IPS-NIHi7 (cell line): ENCODE data around the gene RAI1.

Experiments
- DNase-seq: peaks from one replicate; pipeline ENCODE4 v3.0.0; 2012; ENCODE audit warnings: mixed read lengths; ENCODE audit errors: extremely low spot score

Gene RAI1

DNA sequence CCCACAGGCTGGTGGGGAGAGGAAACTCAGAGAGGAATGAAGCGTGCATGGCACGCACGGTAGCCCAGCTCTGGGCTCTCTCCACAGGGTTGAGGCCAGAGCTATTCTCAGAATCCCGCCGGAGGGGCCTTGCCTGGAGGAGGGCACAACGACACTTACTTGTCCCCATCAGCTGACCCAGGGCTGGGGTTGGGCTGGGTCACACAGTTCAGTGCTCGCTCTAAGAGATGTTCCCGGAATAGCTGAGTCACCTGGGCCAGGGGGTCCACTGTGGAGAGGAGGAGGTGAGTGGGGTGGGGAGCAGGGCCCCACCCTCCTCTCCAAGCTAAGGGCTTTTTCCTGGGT, 133.8 kb downstream of the RAI1 start:
- DNase-seq: no peak

DNA sequence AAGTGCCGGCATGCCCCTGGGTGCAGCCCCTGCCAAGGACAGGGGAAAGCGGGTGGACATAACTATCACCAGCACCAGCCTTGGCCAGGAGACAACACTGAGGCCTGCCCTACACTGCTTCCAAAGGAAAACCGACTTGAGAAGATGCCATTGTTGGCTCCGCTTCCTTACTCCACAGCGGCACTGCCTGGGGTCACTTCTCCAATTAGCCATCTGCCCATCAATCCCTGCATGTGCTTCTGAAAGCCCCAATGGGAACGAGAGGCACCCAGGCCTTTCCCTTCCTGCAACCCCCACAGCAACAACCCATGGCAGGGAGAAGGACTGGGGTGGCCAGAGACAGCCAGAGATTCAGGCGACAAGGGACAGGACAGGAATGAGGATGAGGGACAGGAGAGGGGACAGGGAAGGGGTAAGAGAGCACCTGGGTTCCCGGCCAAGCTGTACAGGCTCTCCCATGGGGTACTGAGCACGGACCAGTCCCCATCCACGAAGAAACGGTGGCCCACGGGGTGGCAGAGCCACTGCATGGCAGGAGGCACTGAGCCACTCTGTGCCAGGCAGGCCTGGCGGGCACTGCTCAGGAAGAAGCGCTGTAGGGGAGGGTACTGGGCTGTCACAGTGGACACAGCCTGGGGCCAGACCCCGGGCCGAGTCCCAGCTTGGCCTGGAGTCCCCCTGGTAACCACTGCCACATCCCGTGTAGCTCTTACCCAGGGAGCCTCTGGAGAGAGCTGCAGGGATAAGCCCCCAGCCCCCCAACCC, 134.4 kb downstream of the RAI1 start:
- DNase-seq: no peak

DNA sequence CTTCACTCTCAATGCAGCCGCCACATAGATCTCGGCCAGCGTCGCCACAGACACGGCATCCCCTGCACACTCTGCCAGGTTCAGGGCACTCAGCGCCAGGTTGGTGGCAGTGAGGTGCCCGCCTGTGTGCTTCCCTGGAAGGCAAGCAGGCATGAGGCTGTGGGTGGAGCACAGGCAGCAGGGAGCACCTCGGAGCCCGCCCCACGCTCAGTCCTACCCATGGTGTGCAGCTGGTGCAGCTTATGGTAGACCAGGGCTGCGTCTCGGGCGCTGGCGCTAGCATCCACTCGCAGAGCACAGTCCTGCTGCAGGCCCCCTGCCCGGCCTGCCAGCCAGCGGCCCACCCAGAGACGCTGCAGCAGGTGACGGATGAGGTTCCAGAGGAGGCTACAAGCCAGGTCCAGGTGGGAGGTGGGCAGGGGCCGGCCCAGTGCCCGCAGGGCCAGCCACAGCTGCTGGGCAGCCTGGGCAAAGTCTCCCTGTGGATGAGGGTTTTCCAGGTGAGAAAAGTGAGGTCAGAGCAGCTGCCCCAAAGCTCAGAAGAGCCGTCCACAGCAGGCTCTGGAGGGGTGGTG, 135.1 kb downstream of the RAI1 start:
- no peak for DNase-seq

- no peak for DNase-seq
Measured at GRCh38 chr17:17816831-17817551, 135.7 kb downstream of the RAI1 start.

DNA sequence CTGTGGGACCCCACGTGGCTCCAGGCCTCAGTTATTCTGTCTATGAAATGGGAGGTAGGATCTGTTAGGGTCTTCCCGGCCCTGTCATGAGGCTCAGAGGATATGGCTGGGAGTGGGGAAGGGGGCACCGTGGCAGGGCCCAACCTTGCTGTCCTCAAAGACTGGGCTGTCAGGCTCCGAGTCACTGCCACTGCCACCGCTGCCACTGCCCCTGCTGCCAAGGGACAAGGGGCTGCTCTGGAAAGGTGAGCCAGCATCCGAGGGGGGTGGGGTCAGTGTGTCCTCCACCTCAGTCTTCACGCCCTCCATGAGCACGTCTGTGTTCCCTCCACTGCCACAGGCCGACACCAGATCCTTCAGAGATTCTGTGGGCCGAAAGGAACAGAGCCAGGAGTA, 136.3 kb downstream of the RAI1 start:
- no peak for DNase-seq

DNA sequence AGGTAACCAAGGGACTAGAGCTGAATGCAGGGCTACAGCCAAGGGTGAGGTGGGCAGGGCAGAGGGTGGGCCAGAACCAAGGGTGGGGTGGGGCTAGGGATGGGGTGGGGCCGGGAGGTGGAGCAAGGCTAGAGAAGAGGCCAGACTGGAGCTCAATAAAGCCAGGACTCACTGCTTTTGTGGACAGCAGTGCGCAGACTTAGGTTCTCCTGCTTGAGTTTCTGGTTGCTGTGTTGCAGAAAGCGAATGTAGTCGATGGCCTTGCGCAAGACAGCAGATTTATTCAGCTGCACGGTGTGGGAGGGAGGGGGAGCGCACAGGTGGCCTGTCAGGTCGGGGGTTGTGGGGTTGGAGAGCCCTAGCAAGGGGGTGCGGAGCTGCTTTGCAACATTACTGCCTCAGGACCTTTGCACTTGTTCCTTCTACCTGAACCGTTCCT, 136.8 kb downstream of the RAI1 start:
- DNase-seq: peak; percentile 69

DNA sequence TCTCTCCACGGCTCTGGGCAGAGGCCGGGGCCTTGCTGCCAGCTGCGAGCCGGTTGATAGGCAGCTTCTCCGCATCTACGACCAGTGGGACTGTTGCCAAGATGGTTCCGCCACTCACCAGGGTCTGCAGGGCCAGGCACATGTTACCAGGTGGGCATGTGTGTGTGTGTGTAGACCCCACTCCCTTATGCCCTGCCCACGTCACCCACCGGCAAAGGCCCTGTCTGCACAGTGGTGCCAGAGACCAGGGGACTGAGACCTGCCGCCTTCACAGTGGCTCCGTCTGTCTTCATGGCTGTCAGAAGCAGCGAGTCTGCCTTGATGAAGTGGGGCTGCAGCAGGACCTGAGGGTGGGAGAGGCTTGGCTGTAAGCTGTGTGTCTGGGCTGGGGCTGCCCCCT, 137.9 kb downstream of the RAI1 start:
- no peak for DNase-seq

DNA sequence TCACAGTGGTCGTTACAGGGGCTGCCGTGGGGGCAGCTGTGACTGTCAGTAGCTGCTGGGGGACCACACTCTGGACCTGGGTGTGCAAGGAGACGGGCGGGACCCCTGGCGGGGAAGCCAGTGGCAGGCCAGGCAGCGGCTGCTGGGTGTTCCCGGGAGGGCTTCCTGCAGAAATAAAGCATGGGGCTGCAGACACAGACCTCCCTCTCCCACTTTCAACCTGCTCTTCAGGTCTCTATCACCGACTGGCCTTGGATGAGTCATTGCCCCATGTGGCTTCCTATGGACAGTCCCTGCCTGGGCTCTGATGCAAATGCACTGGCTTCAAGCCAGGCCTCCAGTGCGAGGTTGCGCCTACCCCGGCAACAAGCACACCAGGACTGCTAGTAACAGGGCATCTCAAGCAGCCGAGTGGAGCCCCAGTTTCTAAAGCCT, 138.3 kb downstream of the RAI1 start:
- no peak for DNase-seq

GRCh38 chr17:17820046-17820445, 138.8 kb downstream of the RAI1 start:
- no peak for DNase-seq

DNA sequence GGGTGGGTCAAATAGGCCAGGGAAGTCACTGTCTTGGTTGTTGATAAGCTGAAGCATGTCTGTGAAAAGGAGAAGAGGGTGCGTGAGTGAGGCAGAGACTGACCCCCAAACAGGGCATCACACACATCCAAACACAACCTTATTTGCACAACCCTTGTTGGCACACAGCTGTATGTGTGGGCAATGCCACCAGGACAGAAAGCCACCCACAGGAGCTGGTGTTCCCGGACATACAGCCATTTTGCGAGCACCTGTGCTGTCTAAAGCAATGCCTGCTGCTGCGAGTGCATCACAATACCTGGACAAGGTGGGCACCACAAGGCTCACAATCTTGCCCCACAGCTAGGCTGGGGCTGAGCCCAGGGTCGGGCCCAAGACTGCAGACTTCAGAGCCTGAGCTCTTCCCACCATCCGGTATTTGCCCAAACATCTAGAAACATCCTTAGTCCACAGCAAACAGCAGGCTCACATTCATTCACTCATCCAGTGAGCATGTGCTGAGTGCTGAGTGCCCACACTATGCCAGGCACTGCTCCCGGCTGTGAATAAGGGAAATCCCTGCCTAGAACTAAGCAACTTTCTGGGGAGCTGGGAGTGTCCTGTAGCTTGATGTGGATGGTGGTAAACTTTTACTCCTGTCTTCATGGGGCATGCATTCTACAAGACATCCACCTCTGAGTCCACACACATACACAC, 139.4 kb downstream of the RAI1 start:
- no peak for DNase-seq

GRCh38 chr17:17822189-17822588, 140.9 kb downstream of the RAI1 start:
- DNase-seq: no peak

GRCh38 chr17:17822616-17823015, 141.4 kb downstream of the RAI1 start:
- no peak for DNase-seq

DNA sequence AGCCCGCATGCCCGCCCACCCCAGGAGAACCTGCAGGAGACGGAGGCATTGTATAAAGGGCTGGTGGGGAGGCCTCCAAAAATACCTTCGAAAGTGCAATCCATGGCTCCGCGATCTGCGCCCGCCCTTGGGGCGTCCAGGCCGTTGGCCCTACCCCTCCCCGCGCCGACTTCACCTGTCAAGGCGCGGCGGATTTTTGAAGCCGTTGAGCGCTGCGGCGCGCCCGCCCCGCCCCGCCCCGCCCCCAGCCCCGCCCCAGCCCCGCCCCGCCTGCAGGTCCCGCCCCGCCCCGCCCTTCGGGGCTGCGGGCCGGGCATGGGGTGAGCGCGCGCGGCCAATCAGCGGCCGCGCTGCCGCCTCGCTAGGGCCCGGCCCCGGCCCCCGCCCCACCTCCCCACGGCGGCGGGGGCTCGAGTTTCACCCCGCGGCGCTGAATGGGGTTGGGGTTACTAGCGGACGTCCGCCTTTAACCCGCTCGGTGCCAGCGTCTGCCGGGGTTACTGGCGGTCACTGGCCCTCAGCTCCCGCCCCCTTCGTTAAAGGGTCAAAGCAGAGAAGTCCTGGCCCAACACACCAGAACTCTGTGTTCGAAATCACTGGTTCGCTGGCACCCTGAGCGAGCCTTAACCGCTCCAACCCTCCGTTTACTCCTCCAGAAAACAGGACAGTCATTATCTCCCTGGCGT, 142.3 kb downstream of the RAI1 start:
- DNase-seq: peak; percentile 100

- DNase-seq: no peak
Measured at GRCh38 chr17:17824119-17824782, 143.0 kb downstream of the RAI1 start.

GRCh38 chr17:17824783-17825614, 143.7 kb downstream of the RAI1 start:
- DNase-seq: no peak

DNA sequence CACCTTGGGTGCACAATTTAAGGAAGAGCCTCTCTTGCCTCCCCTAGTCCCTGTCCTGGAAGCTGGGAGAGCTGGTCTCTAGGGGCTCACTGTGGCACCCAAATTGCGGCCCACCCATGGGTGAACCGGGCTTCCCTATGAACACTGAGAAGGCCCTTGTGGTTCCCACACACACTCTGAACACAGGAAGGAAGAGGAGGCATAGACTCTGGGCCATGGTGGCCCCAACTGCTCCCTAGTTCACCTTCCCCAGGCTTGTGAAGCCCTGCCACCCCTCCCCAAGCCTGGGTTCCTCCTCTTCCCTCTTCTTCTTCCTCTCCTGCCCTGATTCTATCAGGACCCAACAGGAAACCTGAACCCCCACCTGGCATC, 145.1 kb downstream of the RAI1 start:
- DNase-seq: no peak

DNA sequence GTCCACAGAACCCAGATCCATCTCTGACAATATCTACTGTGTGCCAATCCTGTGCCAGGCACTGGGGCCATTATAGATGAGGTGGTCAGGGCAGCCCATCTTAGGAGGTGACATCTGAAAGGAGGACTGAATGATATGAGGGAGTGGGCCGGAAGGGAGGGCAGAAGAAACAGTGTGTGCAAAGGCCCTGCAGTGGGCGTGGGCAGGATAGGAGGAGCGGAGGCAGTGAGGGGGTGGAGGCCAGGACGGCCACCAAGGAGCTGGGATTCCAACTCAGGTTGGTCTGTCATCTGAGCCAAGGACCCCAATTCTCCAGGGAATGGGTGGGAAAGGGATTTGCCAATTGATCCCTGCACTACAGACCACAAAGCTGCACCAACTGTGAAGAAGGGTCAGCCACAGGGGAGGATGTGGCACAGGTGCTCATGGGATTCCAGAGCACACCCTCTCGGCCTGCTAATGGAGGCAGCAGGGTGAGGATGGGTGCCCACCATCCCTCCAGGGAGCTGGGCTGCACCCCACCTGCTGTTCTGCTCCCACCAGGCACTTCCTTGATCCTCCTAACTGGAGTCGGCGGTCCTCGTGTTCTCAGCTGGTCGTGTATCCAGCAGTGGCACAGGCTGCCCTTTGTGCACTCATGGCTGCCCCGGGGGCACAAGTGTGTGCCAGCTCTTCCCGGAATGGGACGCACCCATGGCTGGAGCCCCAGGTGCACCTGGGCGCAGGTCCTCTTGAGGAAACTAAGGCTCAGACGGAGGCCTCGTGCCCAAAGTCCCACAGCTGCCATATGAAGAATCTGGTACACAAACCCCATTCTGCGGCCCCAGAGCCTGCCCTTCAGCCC, 145.9 kb downstream of the RAI1 start:
- DNase-seq: no peak

DNA sequence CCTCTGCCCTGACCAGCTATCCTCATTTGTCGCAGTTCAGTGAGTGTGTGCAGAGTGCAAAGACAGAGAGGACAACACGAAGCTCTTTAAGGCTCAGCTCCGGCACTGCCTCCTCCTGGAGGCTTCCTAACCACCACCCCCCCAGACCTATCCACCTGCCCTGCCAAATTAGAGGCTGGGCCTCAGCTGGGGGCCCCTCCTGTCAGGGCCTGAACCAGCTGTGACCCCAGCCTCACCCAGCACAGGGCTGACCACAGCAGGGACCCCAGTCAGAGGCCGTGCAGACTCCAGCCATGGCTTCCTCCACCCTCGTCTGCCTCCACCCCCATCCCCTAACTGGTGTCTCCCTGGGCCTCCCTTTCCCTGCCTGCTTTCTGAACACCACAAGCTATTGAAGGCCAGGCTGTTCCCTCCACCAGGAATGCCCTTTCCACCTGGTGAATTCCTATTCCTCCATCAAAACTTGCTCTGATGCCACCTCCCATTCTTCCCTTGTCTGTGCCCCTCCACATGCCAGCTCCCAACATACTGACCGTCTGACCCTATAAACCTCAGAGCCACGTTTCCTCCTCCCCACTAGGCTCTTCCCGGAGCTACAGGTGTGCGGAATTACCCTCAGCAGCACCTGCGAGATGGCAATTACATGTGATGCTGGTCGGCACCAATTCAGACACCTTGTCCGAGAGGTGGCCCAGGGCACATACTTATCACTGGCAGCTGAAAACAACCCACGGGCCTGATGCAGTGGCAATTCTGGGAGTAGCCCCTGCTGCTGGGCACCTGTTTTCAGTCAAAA, 146.8 kb downstream of the RAI1 start:
- no peak for DNase-seq

DNA sequence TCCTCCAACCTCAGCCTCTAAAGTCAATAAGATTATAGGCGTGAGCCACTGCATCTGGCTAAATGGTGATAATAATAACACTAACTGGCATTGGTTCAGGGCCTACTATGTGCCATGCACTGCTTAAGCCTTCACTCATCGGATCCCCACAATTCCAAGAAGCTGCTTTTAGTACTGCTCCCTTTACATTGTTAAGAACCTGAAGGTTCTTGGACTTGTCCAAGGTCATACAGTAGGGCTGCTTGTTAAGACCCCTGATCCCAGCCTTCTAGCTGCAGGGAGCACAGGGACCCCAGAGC, 149.0 kb downstream of the RAI1 start:
- no peak for DNase-seq
